Activated T-helper 2 cell treated with anti-CD3 and anti-CD28 coated beads, Interferon-gamma antibody, Interleukin-2, Interleukin-4, amounts not matched to agents 10 μg/mL and 5 μg/mL and 100 μg/mL, durations not matched to agents 14 hours and 24 hours and 36 hours (primary cell): ENCODE results near the gene DSE. TPM values are rescaled to one million over a fixed set of nuclear protein-coding genes. Genes with fewer than 3 reads are reported as not detected.
A peak's percentile ranks its signal among the peaks of the same experiment; 100 is the strongest.

Experiments
- DNase-seq: peaks from one replicate; pipeline ENCODE4 v3.0.0; 2021; ENCODE audit warnings: low spot score
- H3K27ac Mint-ChIP-seq: one replicate; pipeline ENCODE4 v1.8.0; 2021; ENCODE audit warnings: mixed read lengths
- H3K27me3 Mint-ChIP-seq: one replicate; pipeline ENCODE4 v1.8.0; 2021; ENCODE audit warnings: low read depth, mixed read lengths
- H3K36me3 Mint-ChIP-seq: one replicate; pipeline ENCODE4 v1.8.0; 2021; ENCODE audit warnings: low read depth, mixed read lengths
- H3K4me1 Mint-ChIP-seq: one replicate; pipeline ENCODE4 v1.8.0; 2021; ENCODE audit warnings: low read depth, mixed read lengths
- H3K4me3 Mint-ChIP-seq: one replicate; pipeline ENCODE4 v1.8.0; 2021; ENCODE audit warnings: low read depth, mild to moderate bottlenecking, moderate library complexity, mixed read lengths
- H3K9me3 Mint-ChIP-seq: one replicate; pipeline ENCODE4 v1.8.0; 2021; ENCODE audit warnings: mixed read lengths
- intact Hi-C: fragments of 100-400 bp; cut with micrococcal nuclease; formaldehyde crosslinking; loops from one replicate; pipeline ENCODE4 v1.15.1; 2023
- total RNA-seq: library from RNA; stranded (reverse); gene quantifications from 2 replicates; pipeline ENCODE4 v1.2.3, GENCODE V29; 2022

DSE gene
- total RNA-seq, 1 donor from 2014 or later: 3.4 TPM

- Mint-ChIP-seq H3K36me3 (peaks cover 15% of the 10 kb centered on the region), H3K27ac (peak overlapping the region; percentile 28), H3K4me1 (peaks cover 55% of the 10 kb centered on the region), H3K27me3 (peaks cover 31% of the 10 kb centered on the region), H3K4me3 (peak overlapping the region; percentile 73), H3K9me3 (peaks cover 6% of the 10 kb centered on the region)
- peak; percentile 50 for DNase-seq
- intact Hi-C loops: loop anchor here (2.0 kb wide), 1 partner anchor 17 kb away; no protein-coding TSS in a partner anchor
These were observed 91.5 kb downstream of the DSE start for GRCh38 chr6:116461932-116462885.

GRCh38 chr6:116463301-116463700, 92.6 kb downstream of the DSE start:
- H3K4me1 Mint-ChIP-seq: peaks cover 52% of the 10 kb centered on the region
- intact Hi-C loops: no loop called here
- H3K27me3 Mint-ChIP-seq: peaks cover 37% of the 10 kb centered on the region
- peak overlapping the region; percentile 73 for H3K4me3 Mint-ChIP-seq
- no peak overlapping the region for H3K27ac Mint-ChIP-seq
- H3K36me3 Mint-ChIP-seq: peaks cover 15% of the 10 kb centered on the region
- peaks cover 6% of the 10 kb centered on the region for H3K9me3 Mint-ChIP-seq
- no peak for DNase-seq

DNA sequence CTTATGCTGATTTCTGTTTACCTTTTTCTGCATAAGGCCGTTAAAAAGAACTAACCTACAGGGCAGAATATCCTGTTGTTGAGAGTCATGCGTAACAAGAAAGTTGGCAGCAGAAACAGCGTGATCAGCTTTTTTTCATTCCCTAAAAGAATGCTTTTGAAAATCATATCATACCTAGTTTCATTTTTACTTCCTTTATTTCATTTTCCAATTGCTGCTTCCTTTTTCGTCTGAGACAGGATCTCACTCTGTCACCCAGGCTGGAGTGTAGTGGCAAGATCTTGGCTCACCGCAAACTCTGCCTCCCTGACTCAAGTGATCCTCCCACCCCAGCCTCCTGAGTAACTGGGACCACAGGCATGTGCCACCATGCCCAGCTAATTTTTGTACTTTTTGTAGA, 94.5 kb downstream of the DSE start:
- Mint-ChIP-seq H3K4me3 (no peak overlapping the region), H3K9me3 (peaks cover 6% of the 10 kb centered on the region), H3K4me1 (peaks cover 43% of the 10 kb centered on the region), H3K27ac (no peak overlapping the region), H3K36me3 (peaks cover 15% of the 10 kb centered on the region), H3K27me3 (peaks cover 40% of the 10 kb centered on the region)
- intact Hi-C loops: no loop called here
- DNase-seq: no peak

DNA sequence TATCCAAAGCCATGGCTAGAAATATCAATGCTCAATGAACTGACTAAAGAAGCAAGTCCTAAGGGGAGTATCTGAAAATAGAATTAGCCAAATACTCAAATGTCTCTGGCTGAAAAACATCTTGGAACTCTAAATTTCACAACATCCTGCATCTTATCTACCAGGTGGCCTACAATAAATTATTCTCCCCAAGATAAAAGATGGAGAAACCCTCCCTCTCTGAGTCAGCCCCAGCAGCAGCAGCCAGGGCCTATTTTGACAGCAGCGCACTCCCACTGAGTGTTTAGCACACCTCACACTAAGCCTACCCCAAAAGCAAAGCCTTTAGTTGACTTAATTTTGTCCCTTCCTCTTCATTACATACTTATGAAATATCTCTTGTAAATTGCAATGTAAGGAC, 96.3 kb downstream of the DSE start:
- no peak overlapping the region for H3K27ac Mint-ChIP-seq
- H3K4me1 Mint-ChIP-seq: peaks cover 31% of the 10 kb centered on the region
- H3K27me3 Mint-ChIP-seq: peaks cover 41% of the 10 kb centered on the region
- H3K36me3 Mint-ChIP-seq: peaks cover 8% of the 10 kb centered on the region
- H3K9me3 Mint-ChIP-seq: no peaks in the 10 kb centered on the region
- DNase-seq: no peak
- intact Hi-C loops: no loop called here
- H3K4me3 Mint-ChIP-seq: no peak overlapping the region

DNA sequence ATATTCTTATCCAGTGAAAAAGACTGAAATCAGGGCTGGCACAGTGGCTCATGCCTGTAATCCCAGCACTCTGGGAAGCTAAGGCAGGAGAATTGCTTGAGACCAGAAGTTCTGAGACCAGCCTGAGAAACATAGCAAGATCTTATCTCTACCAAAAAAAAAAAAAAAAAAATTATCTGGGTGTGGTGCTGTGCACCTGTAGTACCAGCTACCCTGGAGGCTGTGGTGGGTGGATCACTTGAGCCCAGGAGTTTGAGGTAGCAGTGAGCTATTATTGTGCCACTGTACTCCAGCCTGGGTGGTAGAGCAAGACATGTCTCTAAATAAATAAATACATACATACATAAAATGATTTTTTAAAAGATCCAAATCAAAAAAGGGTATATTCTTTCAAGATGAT, 96.8 kb downstream of the DSE start:
- no peak for DNase-seq
- H3K27me3 Mint-ChIP-seq: peaks cover 41% of the 10 kb centered on the region
- H3K27ac Mint-ChIP-seq: no peak overlapping the region
- H3K36me3 Mint-ChIP-seq: peaks cover 8% of the 10 kb centered on the region
- H3K4me1 Mint-ChIP-seq: peaks cover 30% of the 10 kb centered on the region
- H3K9me3 Mint-ChIP-seq: no peaks in the 10 kb centered on the region
- intact Hi-C loops: no loop called here
- no peak overlapping the region for H3K4me3 Mint-ChIP-seq

DNA sequence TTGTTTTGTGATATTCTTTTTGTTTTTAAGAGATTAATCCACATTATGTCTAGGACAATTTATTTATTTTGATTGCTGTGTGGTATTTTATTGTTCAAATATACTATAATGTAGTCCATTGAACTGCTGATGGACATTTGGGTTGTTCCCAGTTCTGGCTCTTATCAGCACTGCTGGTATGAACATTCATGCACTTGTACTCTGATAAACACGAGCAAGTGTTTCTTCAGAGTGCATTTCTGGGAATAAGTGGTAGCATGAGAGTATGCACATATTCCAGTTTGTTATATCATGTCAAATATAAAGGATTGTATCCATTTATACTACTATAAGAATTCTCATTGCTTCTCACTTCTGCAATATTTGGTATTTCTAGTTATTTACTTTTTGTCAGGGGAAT, 97.5 kb downstream of the DSE start:
- peaks cover 38% of the 10 kb centered on the region for H3K27me3 Mint-ChIP-seq

DNA sequence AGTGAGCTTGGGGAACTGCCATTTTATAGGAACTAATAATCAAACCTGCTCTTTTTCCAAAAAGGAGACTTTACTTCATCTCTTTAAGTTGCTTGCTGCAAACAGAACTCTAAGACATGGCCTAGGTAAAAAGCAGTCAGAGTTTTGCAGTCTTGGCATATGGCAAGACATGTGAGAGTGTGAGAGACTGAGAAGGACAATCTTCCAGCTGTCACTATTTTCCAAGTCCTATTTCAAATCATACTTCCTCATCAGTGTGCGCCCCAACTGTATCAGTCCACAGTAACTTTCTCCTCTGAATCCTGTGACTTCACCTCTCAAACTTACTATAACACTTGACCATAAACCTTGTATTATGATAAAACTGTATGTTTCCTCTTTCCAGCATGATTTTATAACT, 100.8 kb downstream of the DSE start:
- H3K27me3 Mint-ChIP-seq: peaks cover 43% of the 10 kb centered on the region
- H3K4me1 Mint-ChIP-seq: peaks cover 28% of the 10 kb centered on the region
- no peak overlapping the region for H3K27ac Mint-ChIP-seq
- intact Hi-C loops: loop anchor here (5.0 kb wide), 1 partner anchor 99 kb away; the partner anchor contains the start of gene DSE
- no peak overlapping the region for H3K4me3 Mint-ChIP-seq
- H3K36me3 Mint-ChIP-seq: no peaks in the 10 kb centered on the region
- H3K9me3 Mint-ChIP-seq: no peaks in the 10 kb centered on the region
- DNase-seq: no peak

More for the DNA sequence above, 97.5 kb downstream of the DSE start:
- intact Hi-C loops: no loop called here
- no peak overlapping the region for H3K4me3 Mint-ChIP-seq
- H3K9me3 Mint-ChIP-seq: no peaks in the 10 kb centered on the region
- H3K27ac Mint-ChIP-seq: no peak overlapping the region
- H3K36me3 Mint-ChIP-seq: peaks cover under 1% of the 10 kb centered on the region
- H3K4me1 Mint-ChIP-seq: peaks cover 23% of the 10 kb centered on the region
- DNase-seq: no peak

GRCh38 chr6:116472706-116473105, 102.0 kb downstream of the DSE start:
- Mint-ChIP-seq H3K27ac (no peak overlapping the region), H3K36me3 (no peaks in the 10 kb centered on the region), H3K9me3 (no peaks in the 10 kb centered on the region), H3K4me1 (peaks cover 28% of the 10 kb centered on the region), H3K27me3 (peaks cover 40% of the 10 kb centered on the region), H3K4me3 (no peak overlapping the region)
- intact Hi-C loops: loop anchor here (5.0 kb wide), 1 partner anchor 100 kb away; the partner anchor contains the start of gene DSE
- DNase-seq: no peak

DNA sequence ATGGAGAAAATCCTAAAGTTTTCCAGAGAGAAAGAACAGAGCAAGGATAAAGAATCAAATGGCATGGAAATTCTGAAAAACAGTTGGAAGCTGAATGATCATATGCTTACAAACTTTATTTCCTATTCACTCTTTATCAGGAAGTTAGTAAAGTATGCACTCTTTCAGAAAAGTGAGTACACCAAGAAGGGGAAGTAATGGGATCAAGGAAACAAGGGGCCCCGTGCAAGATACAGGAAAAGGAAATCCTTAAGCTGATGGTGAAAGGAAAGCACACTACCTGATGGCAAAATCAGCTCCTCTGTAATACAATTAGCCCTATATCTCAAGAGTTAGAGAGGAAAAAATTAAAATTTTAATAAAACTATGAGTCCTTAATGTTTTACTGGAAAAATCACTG, 104.4 kb downstream of the DSE start:
- peaks cover 36% of the 10 kb centered on the region for H3K27me3 Mint-ChIP-seq
- H3K4me3 Mint-ChIP-seq: no peak overlapping the region
- peaks cover 26% of the 10 kb centered on the region for H3K4me1 Mint-ChIP-seq
- no peak overlapping the region for H3K27ac Mint-ChIP-seq
- intact Hi-C loops: no loop called here
- no peak for DNase-seq
- H3K36me3 Mint-ChIP-seq: peaks cover 3% of the 10 kb centered on the region
- peaks cover 4% of the 10 kb centered on the region for H3K9me3 Mint-ChIP-seq

- H3K4me3 Mint-ChIP-seq: peak overlapping the region; percentile 20
- peaks cover 3% of the 10 kb centered on the region for H3K36me3 Mint-ChIP-seq
- H3K27ac Mint-ChIP-seq: peak overlapping the region; percentile 4
- H3K4me1 Mint-ChIP-seq: peaks cover 26% of the 10 kb centered on the region
- H3K27me3 Mint-ChIP-seq: peaks cover 40% of the 10 kb centered on the region
- peaks cover 4% of the 10 kb centered on the region for H3K9me3 Mint-ChIP-seq
- DNase-seq: peak; percentile 54
- intact Hi-C loops: loop anchor here (1.0 kb wide), 1 partner anchor 25 kb away; no protein-coding TSS in a partner anchor
These were observed 105.4 kb downstream of the DSE start for GRCh38 chr6:116476002-116476678.

DNA sequence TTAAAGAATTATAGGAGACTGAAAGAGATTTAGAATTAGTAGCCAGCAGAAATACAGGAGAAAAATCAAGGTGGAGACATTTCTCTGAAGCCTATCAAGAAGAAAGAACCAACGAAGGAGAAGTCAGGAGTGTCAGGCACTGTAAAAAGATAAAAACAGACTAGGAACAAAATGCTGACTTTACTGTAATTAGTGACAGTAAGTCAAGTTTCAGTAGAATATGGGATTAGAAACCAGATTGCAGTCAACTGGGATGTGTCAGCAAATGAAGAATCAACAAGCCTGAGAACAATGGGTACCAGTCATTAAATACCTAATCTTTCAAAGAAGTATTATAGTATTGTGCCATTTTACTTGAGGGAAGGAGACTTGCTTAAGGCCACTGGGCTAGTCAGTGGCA, 112.0 kb downstream of the DSE start:
- Mint-ChIP-seq H3K4me3 (no peak overlapping the region), H3K36me3 (peaks cover 3% of the 10 kb centered on the region), H3K27me3 (peaks cover 59% of the 10 kb centered on the region), H3K27ac (no peak overlapping the region), H3K4me1 (no peaks in the 10 kb centered on the region), H3K9me3 (peaks cover 4% of the 10 kb centered on the region)
- no peak for DNase-seq
- intact Hi-C loops: no loop called here

DNA sequence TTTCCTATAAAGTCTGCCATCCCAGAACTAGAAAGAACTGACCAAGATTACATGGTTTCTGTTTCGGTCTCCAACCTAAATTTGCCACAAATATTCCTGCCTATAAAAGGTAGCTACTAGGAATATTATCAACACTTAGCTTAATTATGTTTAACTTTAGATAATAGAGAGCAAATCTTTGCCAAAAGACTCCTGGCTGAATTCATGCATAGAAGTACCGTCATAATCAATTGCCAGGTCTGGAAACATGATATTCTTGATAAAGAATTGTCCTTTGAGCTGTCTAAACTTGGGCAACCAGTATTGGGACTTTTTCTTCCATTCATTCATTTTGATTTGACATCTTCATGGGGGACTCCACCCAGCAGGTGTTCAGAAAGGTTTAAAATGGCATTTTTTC, 112.9 kb downstream of the DSE start:
- no peak overlapping the region for H3K27ac Mint-ChIP-seq
- no peak for DNase-seq
- intact Hi-C loops: no loop called here
- H3K9me3 Mint-ChIP-seq: peaks cover 1% of the 10 kb centered on the region
- H3K27me3 Mint-ChIP-seq: peaks cover 60% of the 10 kb centered on the region
- H3K36me3 Mint-ChIP-seq: peaks cover under 1% of the 10 kb centered on the region
- no peak overlapping the region for H3K4me3 Mint-ChIP-seq
- H3K4me1 Mint-ChIP-seq: no peaks in the 10 kb centered on the region
